GM12878 (cell line): ENCODE measurements around the gene TRMO.

Source experiments
- CTCF ChIP-seq, 3 experiments: IDR thresholded peaks in 2 of 3; conservative IDR thresholded peaks in 1 of 3; 2 replicates each; pipeline ENCODE4 v1.5.1; 2011; ENCODE audit warnings: low read depth in 3 of 3, low read length in 3 of 3, mild to moderate bottlenecking in 3 of 3, control low read depth in 2 of 3, moderate library complexity in 2 of 3, inconsistent platforms in 1 of 3, mixed read lengths in 1 of 3; ENCODE audit not compliant: control insufficient read depth in 2 of 3, insufficient read depth in 1 of 3; ENCODE audit errors: extremely low read depth in 1 of 3
- HDAC2 ChIP-seq: fragments of 200-600 bp; sonication (generic); IDR thresholded peaks from 2 replicates; pipeline ENCODE4 v1.6.1; 2017
- NRF1 ChIP-seq: conservative IDR thresholded peaks from 2 replicates; pipeline ENCODE4 v1.6.1; 2011; ENCODE audit warnings: mild to moderate bottlenecking, low read depth, low read length, improper control_type of control experiment
- POLR2A ChIP-seq: IDR thresholded peaks from 2 replicates; pipeline ENCODE4 v1.6.1; 2011; ENCODE audit warnings: low read depth, mild to moderate bottlenecking, low read length
- TF ChIP-seq, protein P1 (sequence below): IDR thresholded peaks from 2 replicates; pipeline ENCODE4 v1.6.1; 2012; ENCODE audit warnings: mild to moderate bottlenecking, low read depth, low read length

- no peak for TF ChIP-seq HDAC2
- TF ChIP-seq, protein P1, sequence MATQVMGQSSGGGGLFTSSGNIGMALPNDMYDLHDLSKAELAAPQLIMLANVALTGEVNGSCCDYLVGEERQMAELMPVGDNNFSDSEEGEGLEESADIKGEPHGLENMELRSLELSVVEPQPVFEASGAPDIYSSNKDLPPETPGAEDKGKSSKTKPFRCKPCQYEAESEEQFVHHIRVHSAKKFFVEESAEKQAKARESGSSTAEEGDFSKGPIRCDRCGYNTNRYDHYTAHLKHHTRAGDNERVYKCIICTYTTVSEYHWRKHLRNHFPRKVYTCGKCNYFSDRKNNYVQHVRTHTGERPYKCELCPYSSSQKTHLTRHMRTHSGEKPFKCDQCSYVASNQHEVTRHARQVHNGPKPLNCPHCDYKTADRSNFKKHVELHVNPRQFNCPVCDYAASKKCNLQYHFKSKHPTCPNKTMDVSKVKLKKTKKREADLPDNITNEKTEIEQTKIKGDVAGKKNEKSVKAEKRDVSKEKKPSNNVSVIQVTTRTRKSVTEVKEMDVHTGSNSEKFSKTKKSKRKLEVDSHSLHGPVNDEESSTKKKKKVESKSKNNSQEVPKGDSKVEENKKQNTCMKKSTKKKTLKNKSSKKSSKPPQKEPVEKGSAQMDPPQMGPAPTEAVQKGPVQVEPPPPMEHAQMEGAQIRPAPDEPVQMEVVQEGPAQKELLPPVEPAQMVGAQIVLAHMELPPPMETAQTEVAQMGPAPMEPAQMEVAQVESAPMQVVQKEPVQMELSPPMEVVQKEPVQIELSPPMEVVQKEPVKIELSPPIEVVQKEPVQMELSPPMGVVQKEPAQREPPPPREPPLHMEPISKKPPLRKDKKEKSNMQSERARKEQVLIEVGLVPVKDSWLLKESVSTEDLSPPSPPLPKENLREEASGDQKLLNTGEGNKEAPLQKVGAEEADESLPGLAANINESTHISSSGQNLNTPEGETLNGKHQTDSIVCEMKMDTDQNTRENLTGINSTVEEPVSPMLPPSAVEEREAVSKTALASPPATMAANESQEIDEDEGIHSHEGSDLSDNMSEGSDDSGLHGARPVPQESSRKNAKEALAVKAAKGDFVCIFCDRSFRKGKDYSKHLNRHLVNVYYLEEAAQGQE = no peak
- no peak for TF ChIP-seq CTCF (IDR thresholded peaks at IDR 0.05 in 2 of 3, conservative IDR thresholded peaks at IDR 0.05 in 1 of 3; ENCODE audit: control insufficient read depth in 2 of 3, extremely low read depth in 1 of 3, insufficient read depth in 1 of 3, low read depth in 3 of 3, low read length in 3 of 3)
- TF ChIP-seq POLR2A = no peak
- no peak for TF ChIP-seq NRF1
These were observed 34.0 kb upstream of the TRMO start for GRCh38 chr9:97956331-97956730.
